Subcutaneous abdominal adipose tissue (tissue), 5 donors: ENCODE results near the gene MAJIN.
A peak's percentile ranks its signal among the peaks of the same experiment; 100 is the strongest.

Experiments
- H3K27ac ChIP-seq: one replicate; pipeline ENCODE4 v1.7.0; 2013; ENCODE audit warnings: low read depth, mild to moderate bottlenecking, inconsistent platforms, low read length, moderate library complexity
- H3K27me3 ChIP-seq, 5 donors: one replicate each; pipeline ENCODE4 v1.7.0; 2013; ENCODE audit warnings: low read length in 5 of 5, inconsistent platforms in 1 of 5; ENCODE audit not compliant: control insufficient read depth in 5 of 5, insufficient read depth in 4 of 5
- H3K36me3 ChIP-seq, 5 donors: one replicate each; pipeline ENCODE4 v1.7.0; 2013; ENCODE audit warnings: low read length in 5 of 5; ENCODE audit not compliant: control insufficient read depth in 5 of 5, insufficient read depth in 5 of 5
- H3K4me1 ChIP-seq, 5 donors: one replicate each; pipeline ENCODE4 v1.7.0; 2013; ENCODE audit warnings: low read length in 5 of 5, mild to moderate bottlenecking in 3 of 5, moderate library complexity in 1 of 5; ENCODE audit not compliant: control insufficient read depth in 5 of 5, insufficient read depth in 5 of 5
- H3K4me3 ChIP-seq, 5 donors: one replicate each; pipeline ENCODE4 v1.7.0; 2013; ENCODE audit warnings: low read length in 5 of 5, low read depth in 1 of 5
- H3K9ac ChIP-seq, 5 donors: one replicate each; pipeline ENCODE4 v1.7.0; 2013; ENCODE audit warnings: low read length in 5 of 5, mild to moderate bottlenecking in 4 of 5, moderate library complexity in 3 of 5
- H3K9me3 ChIP-seq, 5 donors: one replicate each; pipeline ENCODE4 v1.7.0; 2013; ENCODE audit warnings: low read length in 5 of 5; ENCODE audit not compliant: control insufficient read depth in 5 of 5
- donor health status: healthy.
- donor health status: healthy.
- donor health status: healthy.
- donor health status: healthy.
- donor health status: healthy.

The MAJIN gene

GRCh38 chr11:64963072-64963631, 8.8 kb downstream of the MAJIN start:
- no peak overlapping the region for H3K9ac ChIP-seq
- no peak overlapping the region for H3K4me3 ChIP-seq
- H3K4me1 ChIP-seq, result peaks cover 0 to 4% (median 0%) of the 10 kb centered on the region in 5 donors
- H3K27me3 ChIP-seq, result no peaks in the 10 kb centered on the region
- no peaks in the 10 kb centered on the region for H3K36me3 ChIP-seq
- no peaks in the 10 kb centered on the region for H3K9me3 ChIP-seq
- no peak overlapping the region for H3K27ac ChIP-seq

DNA sequence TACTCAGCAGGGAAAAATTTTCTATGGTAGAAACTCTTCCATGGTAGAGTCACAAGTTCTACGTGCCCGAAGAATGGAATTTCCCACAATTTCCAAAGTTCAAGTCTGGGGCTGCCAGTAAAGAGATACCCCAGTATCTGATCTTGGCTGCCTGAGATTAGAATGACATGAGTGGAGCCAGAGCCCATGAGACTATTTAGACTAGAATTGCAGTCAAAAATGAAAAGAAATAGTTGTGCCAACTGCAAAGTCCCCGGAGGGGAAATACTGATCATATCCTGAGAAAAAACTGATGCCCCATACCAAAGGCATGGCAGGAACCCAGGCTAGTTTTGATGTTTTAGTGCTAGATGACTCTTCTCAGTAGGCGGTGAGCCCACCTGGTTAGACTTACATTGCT, 11.2 kb downstream of the MAJIN start:
- Histone ChIP-seq H3K9ac (peak overlapping the region in 1 of 5 donors; percentile 30), H3K4me3 (no peak overlapping the region), H3K4me1 (peaks cover 0 to 4% (median 0%) of the 10 kb centered on the region in 5 donors), H3K27me3 (no peaks in the 10 kb centered on the region), H3K9me3 (no peaks in the 10 kb centered on the region), H3K36me3 (no peaks in the 10 kb centered on the region), H3K27ac (no peak overlapping the region)

DNA sequence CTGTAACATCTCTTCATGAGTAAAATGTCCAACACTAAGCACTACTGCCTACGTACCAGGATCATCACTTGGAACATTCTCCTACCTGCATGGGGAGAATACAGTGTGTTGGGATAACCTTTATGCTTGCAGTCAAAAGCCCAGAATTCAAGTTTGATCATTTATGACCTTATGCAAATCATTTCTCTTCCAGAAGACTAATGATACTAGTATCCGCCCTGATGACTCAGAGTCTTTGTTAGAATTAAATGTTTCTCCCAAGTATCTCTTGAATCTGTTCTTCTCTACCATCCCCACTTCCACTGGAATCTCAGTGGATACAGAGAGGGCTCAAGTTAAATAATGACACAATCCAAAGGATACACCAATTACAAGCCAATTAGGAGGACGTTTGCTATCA, 12.4 kb downstream of the MAJIN start:
- Histone ChIP-seq H3K27ac (no peak overlapping the region), H3K27me3 (no peaks in the 10 kb centered on the region), H3K4me3 (no peak overlapping the region), H3K36me3 (no peaks in the 10 kb centered on the region), H3K9me3 (no peaks in the 10 kb centered on the region), H3K9ac (no peak overlapping the region), H3K4me1 (peaks cover 0 to 4% (median 0%) of the 10 kb centered on the region in 5 donors)

- no peaks in the 10 kb centered on the region for H3K4me1 ChIP-seq
- no peaks in the 10 kb centered on the region for H3K36me3 ChIP-seq
- H3K4me3 ChIP-seq, result no peak overlapping the region
- H3K9ac ChIP-seq, result no peak overlapping the region
- H3K27me3 ChIP-seq, result no peaks in the 10 kb centered on the region
- no peaks in the 10 kb centered on the region for H3K9me3 ChIP-seq
- H3K27ac ChIP-seq, result no peak overlapping the region
These were observed 17.7 kb downstream of the MAJIN start for GRCh38 chr11:64954201-64954600.

DNA sequence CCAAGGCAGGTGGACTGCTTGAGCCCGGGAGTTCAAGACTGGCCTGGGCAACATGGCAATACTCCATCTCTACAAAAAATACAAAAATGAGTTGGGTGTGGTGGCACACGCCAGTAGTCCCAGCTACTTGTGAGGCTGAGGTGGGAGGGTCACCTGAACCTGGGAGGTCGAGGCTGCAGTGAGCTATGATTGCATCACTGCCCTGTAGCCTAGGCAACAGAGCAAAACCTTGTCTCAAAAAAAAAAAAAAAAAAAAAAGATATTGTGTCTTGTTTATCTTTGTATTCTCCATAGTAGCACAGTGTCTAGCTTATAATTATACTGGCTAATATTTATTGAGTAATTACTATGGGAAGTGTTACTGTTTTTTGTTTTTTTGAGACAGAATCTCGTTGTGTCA, 20.4 kb downstream of the MAJIN start:
- Histone ChIP-seq H3K27ac (no peak overlapping the region), H3K9me3 (no peaks in the 10 kb centered on the region), H3K9ac (no peak overlapping the region), H3K4me3 (no peak overlapping the region), H3K36me3 (no peaks in the 10 kb centered on the region), H3K4me1 (no peaks in the 10 kb centered on the region), H3K27me3 (no peaks in the 10 kb centered on the region)

DNA sequence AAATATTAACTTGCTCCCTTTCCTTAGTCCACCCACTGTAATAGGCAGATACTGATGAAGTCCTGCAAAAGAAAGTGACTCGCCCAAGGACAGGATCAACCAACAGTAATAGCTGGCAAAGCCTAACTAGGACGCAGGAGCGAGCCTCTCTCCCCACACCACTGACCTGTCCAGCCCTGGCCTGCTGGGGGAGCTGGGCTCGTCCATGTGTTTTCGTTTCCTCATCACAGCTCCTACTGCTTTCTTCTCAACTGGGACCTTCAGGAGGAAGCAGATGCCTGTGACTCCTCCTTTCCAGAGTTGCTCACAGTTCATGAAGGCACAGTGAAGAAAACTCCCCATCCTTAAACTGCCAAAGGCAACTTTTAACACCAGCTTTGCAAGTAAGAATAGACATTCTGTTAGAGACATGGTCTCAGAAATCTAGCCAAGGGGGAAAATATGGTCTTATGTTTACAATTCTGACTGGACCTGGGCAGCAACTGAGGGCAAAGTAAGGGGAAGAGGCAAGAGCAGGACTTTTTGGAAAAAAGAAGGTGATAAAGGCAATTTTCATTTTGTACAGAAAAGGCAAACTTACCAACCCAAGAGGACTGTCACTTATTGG, 24.6 kb downstream of the MAJIN start:
- Histone ChIP-seq H3K4me1 (no peaks in the 10 kb centered on the region), H3K9ac (no peak overlapping the region), H3K27me3 (peaks cover 0 to 4% (median 0%) of the 10 kb centered on the region in 5 donors), H3K9me3 (no peaks in the 10 kb centered on the region), H3K4me3 (no peak overlapping the region), H3K36me3 (no peaks in the 10 kb centered on the region), H3K27ac (no peak overlapping the region)

GRCh38 chr11:64936539-64936938, 35.4 kb downstream of the MAJIN start:
- Histone ChIP-seq H3K9me3 (no peaks in the 10 kb centered on the region), H3K9ac (no peak overlapping the region), H3K27ac (no peak overlapping the region)

DNA sequence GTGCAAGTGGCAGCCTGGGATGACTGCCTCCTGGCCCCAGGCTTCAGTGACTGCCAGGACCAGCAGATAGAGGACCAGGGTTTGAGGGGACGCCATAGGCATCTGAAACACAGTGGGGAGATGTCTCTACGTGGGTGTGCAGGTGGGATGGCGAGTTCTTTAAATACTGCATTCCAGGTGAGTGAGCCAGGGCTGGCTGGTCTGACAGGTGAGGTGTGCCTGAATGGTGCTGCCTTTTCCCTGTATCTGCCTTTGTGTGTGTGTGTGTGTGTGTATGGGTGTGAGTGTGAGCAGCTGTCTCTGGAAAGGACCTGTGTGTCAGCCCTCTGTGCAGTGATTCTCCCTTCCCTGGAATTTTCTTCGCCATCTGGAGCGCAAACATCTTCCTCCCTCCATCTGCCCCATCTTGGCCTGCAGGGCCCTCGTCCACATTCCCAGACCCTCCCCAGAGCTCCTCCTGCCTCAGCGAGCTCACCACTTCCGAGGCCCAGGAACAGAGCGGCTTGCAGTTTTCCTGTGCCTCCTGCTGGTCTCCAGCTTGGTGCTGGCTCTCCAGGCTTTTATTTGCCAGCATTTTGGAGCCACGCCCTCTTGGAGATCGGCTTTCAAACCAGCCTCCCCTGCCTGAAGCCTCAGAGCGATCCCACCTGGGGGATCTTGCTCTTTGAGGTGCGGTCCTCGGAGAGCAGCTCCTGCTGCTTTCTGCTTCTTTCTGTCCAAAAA, 36.4 kb downstream of the MAJIN start, which contains the start of gene GPHA2:
GPHA2 (minus strand) TSS at position 535 of the 723 bp plus-strand sequence; CDS start at position 102, 433 bp downstream.
- H3K27ac ChIP-seq, result no peak within 1 kb of the TSS

More at GRCh38 chr11:64936539-64936938, 35.4 kb downstream of the MAJIN start:
- peaks cover 0 to 45% (median 37%) of the 10 kb centered on the region in 5 donors for H3K36me3 ChIP-seq
- no peaks in the 10 kb centered on the region for H3K27me3 ChIP-seq
- no peaks in the 10 kb centered on the region for H3K4me1 ChIP-seq
- no peak overlapping the region for H3K4me3 ChIP-seq

GRCh38 chr11:64934682-64935358, 37.1 kb downstream of the MAJIN start:
- Histone ChIP-seq H3K27ac (no peak overlapping the region), H3K36me3 (peaks cover 0 to 62% (median 54%) of the 10 kb centered on the region in 5 donors), H3K27me3 (no peaks in the 10 kb centered on the region), H3K9me3 (no peaks in the 10 kb centered on the region), H3K4me3 (no peak overlapping the region), H3K4me1 (no peaks in the 10 kb centered on the region), H3K9ac (no peak overlapping the region)

More for the DNA sequence above, 36.4 kb downstream of the MAJIN start, which contains the start of gene GPHA2:
- no peaks in the 10 kb centered on the region for H3K27me3 ChIP-seq
- H3K4me1 ChIP-seq, result no peaks in the 10 kb centered on the region
- H3K36me3 ChIP-seq, result peaks cover 0 to 55% (median 48%) of the 10 kb centered on the region in 5 donors
- H3K9ac ChIP-seq, result no peak within 1 kb of the TSS
- no peak within 1 kb of the TSS for H3K4me3 ChIP-seq
- no peaks in the 10 kb centered on the region for H3K9me3 ChIP-seq
